Uterus (tissue), 2 donors: Measurements from ENCODE around the gene CFAP251.

Experiments
- POLR2A ChIP-seq, 2 donors: fragments of 450-650 bp; IDR thresholded peaks; one replicate each; pipeline ENCODE4 v1.6.1; 2016; ENCODE audit warnings: antibody characterized with exemption in 2 of 2, mild to moderate bottlenecking in 1 of 2, moderate library complexity in 1 of 2
- TF ChIP-seq, protein P1 (sequence below), 4 experiments: fragments of 200-600 bp in 2 of 4; fragments of 450-650 bp in 2 of 4; sonication (generic) in 2 of 4; IDR thresholded peaks; one replicate each; pipeline ENCODE4 v1.5.1; 2016 to 2019; ENCODE audit warnings: antibody characterized with exemption in 4 of 4, mild to moderate bottlenecking in 2 of 4, moderate library complexity in 1 of 4

DNA sequence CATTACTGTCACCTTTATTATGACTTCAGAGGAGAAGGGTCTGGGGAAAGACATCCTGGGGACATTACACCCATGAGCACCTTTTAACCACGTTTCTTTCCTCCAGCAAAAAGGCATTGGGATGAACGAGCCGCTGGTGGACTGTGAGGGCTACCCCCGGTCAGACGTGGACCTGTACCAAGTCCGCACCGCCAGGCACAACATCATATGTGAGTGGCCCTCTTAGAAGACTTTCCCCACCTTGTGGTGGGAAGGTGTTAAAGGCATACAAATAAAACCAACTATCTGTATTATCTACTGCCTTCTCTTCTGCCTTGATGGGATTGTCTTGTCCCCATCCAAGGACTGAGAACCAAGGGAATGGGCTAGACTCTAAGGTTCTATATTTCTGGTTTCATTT, 23.8 kb upstream of the CFAP251 start:
- TF ChIP-seq, protein P1, sequence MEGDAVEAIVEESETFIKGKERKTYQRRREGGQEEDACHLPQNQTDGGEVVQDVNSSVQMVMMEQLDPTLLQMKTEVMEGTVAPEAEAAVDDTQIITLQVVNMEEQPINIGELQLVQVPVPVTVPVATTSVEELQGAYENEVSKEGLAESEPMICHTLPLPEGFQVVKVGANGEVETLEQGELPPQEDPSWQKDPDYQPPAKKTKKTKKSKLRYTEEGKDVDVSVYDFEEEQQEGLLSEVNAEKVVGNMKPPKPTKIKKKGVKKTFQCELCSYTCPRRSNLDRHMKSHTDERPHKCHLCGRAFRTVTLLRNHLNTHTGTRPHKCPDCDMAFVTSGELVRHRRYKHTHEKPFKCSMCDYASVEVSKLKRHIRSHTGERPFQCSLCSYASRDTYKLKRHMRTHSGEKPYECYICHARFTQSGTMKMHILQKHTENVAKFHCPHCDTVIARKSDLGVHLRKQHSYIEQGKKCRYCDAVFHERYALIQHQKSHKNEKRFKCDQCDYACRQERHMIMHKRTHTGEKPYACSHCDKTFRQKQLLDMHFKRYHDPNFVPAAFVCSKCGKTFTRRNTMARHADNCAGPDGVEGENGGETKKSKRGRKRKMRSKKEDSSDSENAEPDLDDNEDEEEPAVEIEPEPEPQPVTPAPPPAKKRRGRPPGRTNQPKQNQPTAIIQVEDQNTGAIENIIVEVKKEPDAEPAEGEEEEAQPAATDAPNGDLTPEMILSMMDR (IDR thresholded peaks at IDR 0.05) = peak; percentile 24 to 55 (median 41)
- no peak for TF ChIP-seq POLR2A (IDR thresholded peaks at IDR 0.05)
